Stimulated activated CD8-positive, alpha-beta memory T cell treated with anti-CD3 and anti-CD28 coated beads, Interleukin-15, amount 100 ng/mL, for 4 hours (primary cell): ENCODE measurements around the gene MRGPRD.

Experiments
- DNase-seq, 2 donors: peaks; one replicate each; pipeline ENCODE4 v3.0.0-alpha.2; 2020; ENCODE audit warnings: low read depth in 2 of 2

The MRGPRD gene, protein sequence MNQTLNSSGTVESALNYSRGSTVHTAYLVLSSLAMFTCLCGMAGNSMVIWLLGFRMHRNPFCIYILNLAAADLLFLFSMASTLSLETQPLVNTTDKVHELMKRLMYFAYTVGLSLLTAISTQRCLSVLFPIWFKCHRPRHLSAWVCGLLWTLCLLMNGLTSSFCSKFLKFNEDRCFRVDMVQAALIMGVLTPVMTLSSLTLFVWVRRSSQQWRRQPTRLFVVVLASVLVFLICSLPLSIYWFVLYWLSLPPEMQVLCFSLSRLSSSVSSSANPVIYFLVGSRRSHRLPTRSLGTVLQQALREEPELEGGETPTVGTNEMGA

DNA sequence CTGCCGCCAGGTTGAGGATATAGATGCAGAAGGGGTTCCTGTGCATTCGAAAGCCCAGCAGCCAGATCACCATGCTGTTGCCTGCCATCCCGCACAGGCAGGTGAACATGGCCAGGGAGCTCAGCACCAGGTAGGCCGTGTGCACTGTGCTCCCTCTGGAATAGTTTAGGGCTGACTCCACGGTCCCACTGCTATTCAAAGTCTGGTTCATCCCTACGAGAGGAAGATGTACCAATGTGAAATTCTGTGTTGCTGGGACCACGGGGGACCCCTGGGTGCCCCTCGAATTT is at the start of gene MRGPRD:
MRGPRD (minus strand) TSS at position 211 of the 290 bp plus-strand sequence; CDS start at position 211, 0 bp downstream.
- DNase-seq: no peak

DNA sequence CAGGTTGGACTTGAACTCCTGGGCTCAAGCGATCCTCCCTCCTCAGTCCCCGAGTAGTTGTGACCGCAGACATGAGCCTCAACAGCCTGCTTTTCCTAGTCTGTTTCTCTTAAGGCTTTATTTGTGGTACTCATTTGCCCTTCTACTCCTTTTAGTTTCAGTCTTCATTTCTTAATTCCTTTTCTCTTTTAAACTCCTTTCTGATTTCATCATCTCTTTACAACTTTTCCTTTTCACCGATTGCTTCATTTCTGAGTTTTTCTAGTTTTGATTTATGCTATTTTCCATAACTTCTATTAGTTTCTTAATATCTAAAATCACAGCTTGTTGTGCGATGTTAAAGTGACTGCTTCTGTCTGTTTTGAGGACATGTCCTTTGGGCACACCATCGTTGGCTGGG is 49.5 kb upstream of the MRGPRD start:
- no peak for DNase-seq

DNA sequence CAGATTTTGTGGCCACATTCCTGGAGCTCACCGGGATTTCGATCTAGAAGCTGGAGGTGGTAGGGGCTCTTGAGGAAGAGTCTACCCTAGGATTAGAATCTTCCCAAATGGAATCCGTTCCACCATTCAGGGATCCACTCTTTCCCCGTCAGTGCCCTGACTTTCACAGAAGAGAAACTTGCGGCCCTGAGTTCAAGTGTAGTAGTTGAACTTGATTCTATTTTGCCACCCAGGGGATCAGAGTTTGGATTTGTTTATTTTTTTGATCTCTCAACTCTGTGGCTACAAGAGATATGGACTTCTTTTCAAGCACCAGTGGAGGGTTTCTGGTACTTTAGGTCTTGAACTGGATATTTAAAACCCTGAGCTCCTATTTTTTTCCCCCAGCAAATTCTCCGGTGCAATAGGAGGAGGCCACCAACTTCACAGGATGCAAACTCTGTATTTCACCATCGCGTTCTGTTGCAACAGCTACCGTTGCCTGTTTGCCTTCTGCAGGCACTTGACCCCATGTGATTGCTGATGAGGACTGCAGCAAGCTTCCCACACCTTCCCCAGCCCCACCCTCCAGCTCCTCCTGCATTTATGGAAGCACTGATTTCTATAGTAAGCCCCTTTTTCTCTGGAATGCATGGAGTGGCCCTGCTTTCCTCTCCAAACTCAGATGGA is 47.1 kb upstream of the MRGPRD start:
- no peak for DNase-seq

DNA sequence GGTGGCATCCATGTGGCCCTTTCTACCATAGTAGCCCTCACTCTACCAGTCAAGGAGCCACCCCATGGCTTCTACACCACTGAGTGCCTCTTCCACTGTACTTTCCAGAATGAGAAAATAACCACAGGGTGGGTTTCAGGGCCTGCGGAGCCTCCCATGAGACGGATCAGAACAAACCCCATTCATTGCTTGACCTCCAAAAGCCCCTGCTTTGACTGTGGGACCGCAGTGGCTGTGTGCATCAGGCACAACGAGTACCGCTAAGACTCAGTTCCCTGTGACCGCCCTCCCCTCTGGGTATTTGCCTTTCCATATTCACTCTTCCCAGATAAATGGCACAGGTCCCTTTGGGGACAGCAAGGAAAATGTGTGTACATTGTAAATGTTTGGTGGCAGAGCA is 43.7 kb upstream of the MRGPRD start:
- no peak for DNase-seq

DNA sequence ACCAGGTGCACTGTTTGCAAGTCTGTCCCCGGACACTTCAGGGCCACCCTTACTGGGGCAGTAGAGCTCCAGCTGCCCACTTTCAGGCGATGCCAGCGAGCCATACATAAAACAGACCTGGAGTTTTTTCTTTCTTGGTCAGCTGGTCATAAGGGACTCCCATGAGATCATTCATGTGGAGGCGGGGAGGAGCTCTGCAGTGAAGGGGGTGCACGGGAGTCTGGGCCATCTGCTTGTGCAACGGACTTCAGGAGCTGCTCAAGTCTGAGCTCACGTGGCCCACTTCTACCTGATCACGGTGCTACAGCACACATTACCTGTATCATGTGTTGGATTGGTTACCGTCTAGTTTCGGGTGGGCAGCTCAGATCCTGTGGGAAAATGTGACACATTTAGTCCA is 41.5 kb upstream of the MRGPRD start:
- DNase-seq: no peak

DNA sequence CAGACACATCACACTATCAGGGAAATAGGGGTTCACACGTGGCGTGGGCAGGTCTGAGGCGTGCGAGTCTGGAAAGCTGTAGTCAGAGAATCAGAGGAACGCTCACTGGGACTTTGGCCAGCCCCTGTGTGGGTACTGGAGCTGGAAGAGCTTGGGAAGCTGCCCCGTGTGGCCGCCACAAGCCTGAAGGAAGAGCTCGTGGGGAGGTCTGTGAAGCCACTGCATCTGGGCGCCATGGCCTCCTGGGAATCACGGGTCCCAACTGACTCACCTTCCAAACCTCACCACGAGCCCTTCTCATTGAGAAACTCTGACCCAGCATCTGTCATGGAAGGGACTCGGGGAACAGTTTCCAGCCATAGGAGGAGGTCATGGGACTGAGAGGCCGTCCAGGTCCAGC is 38.1 kb upstream of the MRGPRD start:
- no peak for DNase-seq

DNA sequence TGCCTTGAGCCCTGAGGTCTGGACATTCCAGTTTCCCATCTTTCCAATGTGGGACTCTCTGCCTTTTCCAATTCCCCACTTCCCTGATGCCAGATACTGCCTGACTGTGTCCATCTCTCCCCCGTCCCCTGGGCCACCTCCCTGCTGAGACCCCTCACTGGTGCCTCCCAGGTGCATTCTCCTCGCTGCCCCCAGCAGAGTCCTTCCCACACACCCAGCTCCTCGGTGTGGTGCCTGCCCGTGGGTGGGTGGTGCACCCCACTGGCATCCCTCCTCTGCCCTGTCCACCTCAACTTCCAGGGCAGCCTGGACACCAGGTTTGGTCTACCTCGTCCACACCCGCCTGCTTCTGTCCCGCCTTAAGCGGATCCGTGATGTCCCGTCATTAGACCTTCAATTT is 37.2 kb upstream of the MRGPRD start:
- DNase-seq: no peak

DNA sequence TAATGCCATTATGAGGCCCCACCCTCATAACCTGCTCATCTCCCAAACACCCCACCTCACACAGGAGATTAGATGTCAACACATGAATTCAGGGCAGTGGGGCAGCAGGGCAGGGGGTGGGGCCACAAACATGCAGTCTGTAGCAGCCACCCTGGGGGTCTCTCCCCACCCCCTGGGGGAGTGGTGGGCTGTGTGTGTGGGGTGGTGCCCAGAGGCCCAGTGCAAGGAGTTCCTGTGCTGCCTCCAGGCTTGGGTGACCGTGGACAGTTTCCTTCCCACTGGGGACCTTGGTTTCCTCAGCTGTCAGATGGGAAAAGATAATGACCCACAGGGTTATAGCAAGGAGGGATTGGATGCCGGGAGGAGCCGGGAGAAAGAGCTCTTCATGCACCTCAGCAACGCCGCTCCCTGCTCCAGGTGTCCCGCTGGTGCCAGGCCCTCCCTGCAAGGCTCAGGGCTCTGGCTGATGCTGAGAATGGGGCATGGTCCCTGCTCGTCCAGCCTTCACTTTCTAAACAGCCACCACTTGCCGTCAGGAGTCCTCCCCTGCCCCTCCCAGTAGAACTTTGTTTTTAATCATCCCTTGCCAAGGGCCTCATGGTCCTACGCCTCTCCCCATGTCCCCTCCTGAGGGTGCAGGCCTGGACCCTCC is 34.2 kb upstream of the MRGPRD start:
- DNase-seq: no peak

DNA sequence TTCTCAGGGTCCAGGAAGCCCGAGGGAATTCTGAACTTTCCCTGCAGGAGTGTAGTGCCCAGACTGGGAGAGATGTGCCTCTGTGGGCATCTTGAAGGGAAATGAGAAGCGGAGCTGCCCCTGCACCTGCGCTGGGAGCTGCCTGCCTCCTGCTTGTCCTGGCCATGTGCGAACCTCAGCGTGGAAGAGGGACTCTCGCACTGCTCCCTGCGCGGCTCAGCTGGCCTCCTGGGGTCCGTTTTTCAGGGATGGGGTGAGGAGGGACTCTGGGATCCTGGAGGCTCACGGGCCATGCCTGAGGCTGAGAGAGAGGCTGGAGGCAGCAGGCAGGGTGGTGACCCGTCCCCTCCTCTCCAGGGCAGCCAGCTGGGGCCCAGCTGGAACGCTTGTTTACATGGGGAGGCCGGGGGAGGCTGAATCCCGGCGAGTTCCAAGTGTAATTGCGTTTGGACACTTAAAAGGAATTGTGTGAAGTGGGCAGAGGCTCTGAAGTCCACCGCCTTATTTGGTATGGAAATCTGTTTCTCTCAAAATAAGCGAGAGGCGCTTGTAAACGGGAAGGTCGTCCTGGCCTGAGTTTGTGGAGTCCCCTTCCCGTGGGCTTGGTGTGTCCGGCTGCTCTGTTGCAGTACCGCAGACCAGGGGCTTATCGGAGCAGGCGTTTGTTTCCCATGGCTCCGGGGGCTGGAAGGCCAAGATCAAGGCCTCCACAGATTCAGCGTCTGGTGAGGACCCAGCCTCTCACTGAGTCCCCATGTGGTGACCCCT is 33.5 kb upstream of the MRGPRD start:
- DNase-seq: no peak

DNA sequence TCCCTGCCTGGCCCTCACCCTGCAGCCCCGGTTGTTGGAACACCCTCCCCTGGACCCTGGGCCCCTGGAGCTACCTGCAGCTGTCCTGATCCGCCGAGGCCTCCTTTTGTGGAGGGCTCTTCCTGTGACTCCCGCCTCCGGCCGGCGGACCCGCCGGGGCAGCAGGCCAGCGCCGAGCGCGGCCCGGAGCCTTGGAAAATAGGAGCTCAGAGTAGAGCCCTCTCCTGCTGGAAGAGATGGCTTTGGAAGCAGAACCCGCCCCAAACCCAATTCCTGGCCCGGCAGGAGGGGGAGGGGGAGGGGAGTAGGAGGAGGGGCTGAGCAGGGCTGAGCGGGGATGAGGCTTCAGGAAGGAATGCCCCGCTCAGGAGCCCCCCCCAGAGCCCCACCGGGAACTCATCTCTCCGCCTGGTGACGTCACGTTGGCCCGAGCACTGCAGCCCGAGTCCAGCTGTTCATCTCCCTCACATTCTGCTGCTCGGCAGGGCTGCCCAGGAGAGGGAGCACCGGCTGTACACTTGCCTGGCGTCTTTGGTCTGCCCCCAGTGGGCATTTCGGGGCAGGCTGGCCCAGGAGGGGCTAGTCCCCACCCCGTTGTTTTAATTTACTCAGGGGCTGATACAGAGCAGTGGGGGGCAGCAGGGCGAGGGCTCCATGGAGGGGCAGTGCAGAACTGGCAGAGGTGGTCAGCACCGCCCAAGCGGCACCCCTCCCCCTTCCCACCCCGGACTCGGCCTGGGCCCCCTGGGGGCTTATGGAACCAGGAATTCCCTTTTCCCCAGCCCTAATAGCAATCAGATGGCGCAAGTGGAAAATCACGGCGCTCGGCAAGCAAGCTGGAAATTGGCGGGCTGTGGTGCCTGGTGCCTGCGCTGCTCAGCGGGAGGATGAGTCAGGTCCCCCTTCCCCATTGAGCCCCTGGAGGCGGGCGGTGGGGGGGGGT is 32.5 kb upstream of the MRGPRD start, which contains the start of gene MRGPRF:
MRGPRF (minus strand) TSS at position 238 of the 943 bp plus-strand sequence. CDS start 3,345 bp downstream, outside the sequence.
- DNase-seq: no peak

DNA sequence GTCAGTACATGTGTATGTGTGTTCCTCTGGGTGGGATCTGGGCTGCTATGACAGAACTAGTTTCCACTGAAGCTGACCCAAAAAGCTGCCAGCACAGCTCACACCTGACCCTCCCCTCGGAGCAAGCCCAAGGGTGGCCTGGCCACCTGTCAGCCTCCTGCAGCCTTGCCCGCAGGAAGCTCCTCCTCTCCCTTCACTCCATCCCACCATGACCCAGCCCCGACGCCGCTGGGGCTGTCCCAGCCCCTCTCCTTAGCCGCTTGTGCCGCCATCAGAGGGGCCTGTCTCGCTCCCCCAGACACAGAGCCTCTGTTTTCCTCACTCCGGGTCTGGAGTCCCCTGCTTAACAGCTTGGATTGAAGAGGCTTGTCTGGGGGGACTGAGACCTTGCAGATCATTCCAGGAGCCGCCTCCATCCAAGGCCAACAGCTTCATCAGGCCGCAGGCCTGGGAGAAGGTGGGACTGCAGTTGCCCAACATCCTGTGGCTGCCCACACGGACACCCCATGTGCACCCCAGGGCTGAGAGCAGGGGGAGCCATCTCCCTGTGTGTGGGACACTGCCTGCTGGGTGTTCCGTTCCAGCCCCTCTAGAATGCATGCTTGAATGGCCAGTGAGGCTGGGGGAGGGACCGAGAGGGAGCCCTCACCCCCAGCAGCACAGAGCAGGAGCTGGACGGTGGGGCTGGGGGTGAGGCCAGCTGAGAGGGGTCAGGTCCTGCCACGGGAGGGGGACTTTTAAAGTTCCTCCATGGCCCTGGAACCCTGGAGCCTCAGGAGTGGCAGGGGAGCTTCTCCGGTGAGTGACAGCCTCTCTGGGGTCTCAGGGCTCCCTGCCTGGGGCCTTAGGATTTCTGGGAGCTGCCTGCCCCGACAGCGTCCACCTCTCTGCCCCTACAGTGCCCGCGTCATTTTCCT is 31.6 kb upstream of the MRGPRD start:
- no peak for DNase-seq

DNA sequence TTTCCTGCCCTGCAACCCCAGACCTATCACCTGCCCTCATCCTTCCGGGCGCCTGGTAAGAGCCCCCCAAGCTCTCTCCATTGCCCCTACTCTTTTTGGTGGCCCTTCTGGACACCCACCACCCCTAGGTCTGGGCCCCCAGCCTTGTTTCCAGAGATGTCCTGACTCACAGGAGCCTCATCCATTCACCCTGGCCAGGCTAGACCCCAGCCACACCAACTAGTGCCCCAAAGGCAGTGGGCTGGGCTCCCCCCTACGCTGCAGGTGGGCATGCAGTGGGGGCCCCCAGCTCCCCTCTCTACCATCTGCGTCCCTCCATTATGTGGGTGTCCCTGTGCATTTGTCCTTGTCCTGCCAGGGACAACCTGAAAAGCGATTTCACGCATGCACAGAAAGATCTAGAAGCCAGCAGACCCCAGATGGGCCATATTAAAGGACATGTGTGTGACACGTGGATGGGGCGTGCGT is 30.9 kb upstream of the MRGPRD start:
- DNase-seq: no peak

DNA sequence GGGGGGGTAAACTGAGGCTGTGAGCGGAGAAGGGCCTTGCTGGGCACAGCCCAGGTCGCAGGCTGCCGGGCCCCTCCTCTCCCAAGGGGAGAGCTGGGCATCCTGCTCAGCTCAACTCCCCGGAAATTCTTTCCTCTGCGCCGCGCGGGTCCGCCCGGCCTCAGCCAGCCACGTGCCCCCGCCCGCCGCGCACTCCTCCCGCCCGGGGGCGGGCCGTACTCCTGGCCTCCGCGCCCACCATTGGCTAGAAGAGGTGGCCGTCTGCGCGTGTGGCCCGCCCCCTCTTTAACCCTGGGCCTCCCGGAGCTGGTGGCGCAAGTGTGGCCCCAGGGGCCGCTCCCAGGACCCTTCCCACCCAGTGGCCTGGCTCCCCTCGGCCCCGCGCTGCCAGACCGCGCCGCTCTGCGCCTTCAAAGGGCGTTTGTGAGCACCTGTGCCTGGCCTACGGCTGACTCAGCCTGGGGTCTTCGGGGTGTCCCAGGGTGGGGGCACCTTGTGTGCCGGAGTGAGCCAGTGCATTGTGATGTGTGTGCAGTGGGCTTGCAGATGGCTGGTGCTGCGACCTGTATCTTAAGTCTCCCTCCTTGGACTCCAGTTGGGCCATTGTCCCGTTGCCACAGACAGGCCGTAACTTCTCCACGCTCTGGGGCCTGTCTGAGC is 30.3 kb upstream of the MRGPRD start:
- no peak for DNase-seq

DNA sequence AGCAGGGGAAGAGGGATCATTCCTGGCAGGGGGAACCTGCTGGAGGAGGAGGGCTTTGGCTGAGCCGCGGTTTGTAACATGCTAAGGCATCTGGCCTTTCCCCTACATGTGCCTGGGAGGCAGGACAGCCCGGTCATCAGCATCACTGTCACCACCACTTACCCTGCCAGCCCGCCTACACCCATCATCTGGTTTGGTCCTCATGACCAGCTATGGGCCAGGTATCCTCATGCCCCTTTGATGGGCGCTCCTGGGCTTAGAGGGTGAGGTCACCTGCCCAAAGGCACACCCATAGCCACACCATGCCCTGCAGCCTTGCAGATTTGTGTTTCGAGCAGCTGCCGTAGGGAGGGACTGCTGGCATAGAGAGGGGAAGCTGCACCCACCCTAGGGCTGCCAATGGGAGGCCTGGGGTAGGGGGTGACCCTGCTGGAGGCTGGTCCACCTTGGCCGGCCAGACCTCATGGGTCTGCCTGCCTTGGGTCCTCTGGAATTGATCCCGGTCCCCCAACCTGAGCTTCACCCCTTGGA is 29.6 kb upstream of the MRGPRD start:
- DNase-seq: no peak

DNA sequence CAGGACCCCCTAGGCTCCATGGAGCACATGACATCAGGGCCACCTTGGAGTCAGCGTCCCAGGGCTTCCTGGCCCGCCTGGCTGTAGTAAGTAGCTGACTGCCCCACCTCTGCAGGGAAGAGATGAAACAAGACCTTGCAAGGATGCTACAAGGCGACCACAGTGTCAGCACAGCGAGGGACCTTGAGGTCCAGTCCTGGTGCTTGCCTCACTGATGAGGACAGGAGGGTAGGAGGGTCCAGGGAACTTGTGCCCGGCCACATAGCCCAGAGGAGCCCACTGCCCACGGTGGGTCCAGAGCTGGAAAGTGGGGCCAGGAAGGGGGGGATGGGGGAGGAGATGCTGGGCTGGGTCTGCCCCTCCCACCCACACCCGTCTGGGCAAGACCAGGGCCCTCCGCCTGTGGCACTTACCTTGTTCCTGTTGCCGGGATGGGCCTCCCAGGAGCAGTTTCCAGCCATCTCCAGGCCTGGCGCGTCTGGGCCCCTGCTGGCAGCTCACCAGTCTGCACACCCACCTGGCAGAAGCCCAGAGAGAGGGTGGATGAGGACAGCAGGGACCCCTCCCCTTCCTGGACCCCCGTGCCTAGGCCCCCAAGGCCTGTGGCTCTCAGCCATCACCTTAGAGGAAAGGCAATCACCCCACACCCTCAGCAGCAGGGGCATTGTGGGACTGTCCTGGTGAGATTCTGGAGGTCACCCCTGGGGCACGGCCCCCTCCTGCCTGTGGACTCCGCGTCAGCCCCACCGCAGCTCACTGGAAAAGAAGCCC is 28.8 kb upstream of the MRGPRD start:
- no peak for DNase-seq

DNA sequence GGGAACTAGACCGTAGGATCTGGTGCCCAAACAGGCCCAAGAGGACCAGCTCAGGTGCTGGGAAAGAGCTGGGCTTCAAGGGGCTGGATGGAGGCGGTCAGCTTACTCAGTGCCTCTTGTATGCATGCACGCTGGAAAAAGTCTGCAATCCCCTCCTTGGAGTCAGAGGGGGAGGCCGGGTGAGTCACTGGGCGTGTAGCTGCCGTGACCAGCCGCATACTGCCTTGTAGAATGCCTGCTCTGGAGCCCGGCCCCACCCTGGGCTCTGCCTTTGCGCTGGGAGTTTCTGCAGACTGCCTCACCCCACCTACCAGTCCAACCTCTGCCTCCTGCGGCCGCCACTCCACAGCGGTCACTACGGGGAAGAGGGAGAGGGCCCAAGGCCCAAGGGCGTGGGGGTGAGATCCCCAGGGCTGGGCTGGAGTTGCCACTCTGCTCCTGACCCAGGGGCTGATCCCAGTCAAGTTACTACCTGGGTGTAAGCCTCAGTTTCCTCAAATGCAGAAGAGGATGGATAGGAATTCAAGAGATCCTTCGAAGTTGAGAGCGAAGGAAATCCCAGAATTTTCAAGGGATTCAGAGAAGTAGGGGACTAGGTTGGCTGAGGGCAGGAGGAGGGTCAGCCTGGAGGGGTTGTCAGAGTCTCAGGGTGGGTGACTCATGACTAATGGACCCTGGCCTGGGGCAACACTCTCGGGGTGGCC is 28.1 kb upstream of the MRGPRD start:
- DNase-seq: no peak

DNA sequence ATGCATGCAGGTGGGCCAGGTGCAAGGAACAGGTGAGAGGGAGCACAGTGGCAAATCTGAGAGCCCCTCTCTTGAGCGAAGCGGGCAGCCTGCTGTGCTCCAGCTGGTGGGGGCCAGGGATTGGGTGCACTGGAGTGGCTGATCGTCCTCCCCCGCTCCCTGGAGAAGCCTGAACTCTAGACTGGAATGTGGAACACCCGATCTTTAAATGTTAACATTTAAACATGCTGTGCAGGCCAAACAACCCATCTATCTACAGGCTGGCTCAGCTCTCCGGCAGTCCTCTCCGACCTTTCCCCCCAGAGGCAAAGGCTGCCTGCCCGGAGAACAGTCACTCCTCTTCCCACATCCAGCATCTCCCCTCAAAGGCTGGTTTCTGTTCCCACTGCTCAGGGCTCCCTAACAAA is 27.2 kb upstream of the MRGPRD start:
- DNase-seq: no peak

DNA sequence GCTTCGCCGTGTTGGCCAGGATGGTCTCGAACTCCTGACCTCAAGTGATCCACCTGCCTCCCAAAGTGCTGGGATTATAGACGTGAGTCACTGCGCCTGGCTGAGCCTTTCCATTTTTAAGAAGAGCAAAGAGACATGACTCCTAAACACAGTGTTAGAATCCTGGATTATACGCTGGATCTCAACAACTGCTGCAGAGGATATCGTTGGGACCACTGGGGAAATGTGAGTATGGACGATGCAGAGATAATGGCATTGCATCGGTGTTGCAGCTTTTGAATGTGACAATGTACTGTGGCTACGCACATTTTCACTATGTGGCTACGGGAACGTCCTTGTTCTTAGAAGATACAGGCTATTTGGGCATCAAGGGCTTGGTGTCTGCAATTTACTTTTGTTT is 26.0 kb upstream of the MRGPRD start:
- no peak for DNase-seq
